HG02571 (cell line): ENCODE data around the gene AKAP6.
"Not testable (repeated sequence)": the region's sequence is repeated elsewhere in the genome, so short reads cannot be mapped to it uniquely, and the experiment has no call there.

Experiments used
- ATAC-seq: cut with Tn5 transposase; IDR thresholded peaks from one replicate; pipeline ENCODE4 v1.9.1; 2021; ENCODE audit warnings: mild to moderate bottlenecking, moderate library complexity; ENCODE audit not compliant: unreplicated experiment

AKAP6 gene

DNA sequence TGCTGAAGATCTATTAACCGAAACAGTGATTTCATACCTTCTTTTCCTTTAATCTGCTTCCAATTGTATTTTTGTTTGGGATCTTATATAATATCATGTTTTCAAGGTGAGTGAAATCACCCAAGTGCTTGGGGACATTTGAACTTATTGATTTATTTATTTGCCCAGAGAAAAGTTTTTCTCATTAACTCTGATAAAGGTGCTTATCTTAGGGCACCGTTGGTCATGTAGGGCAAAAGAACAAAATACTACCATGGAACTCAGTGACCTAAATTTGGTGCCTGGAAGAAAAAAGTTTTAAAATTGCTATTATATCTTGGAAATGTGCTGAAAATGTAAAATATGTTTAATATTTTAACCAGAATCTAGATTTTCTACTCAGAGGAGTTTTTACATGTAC, 402.2 kb downstream of the AKAP6 start:
- ATAC-seq: no peak

DNA sequence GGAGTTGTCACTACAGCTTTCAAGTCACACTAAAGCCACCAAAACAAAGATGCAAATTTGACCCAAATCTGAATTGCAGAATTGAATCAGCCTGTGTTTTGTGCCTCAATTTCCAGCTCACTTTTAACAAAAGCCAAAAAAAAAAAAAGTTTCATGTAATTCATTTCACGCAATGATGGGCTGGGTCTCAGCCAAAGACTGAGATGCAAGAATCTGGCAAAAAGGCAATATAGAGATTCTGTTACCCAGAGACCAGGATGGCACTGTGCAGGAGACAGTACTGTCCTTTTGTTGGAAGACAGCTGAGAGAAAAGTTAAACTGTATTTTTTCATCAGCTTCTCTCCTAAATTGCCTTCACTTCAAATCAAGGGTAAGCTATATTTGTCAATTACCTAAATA, 403.9 kb downstream of the AKAP6 start:
- ATAC-seq: no peak

DNA sequence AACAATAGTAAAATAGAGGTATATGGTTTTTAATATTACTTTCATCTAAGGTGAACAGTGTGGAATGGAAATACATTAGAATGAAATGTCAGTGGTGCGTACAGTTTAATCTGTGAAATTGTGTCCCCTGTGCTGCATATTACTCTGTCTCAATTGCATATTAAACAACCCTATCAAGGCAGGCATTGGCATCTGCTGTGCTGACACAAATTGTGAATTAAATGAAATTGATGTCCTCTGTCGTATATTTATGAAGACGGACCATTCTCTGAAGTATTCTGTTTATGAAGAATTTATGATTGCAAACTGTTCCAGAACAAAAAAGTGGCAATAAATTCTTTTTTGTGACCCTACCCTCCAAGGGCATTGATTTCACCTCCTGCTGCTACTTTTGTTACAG, 405.2 kb downstream of the AKAP6 start:
- no peak for ATAC-seq

DNA sequence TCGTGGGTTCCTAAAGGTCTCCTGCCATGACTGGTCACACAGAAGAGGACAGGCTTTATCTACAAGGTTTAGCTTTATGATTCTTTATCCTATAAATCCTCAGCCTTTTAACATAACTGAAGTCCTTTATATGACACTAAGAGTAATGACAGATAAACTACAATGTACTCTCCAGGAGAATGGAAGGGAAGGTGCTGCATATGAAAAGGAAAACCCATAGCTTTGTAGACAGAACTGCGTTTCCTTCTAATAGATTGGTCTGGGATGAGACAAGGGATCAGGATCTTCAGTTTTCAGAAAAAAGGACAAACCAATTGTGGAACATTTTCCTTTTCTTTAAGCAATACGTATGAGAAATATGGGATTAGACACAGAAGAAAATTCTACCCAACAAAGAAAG, 408.5 kb downstream of the AKAP6 start:
- no peak for ATAC-seq

DNA sequence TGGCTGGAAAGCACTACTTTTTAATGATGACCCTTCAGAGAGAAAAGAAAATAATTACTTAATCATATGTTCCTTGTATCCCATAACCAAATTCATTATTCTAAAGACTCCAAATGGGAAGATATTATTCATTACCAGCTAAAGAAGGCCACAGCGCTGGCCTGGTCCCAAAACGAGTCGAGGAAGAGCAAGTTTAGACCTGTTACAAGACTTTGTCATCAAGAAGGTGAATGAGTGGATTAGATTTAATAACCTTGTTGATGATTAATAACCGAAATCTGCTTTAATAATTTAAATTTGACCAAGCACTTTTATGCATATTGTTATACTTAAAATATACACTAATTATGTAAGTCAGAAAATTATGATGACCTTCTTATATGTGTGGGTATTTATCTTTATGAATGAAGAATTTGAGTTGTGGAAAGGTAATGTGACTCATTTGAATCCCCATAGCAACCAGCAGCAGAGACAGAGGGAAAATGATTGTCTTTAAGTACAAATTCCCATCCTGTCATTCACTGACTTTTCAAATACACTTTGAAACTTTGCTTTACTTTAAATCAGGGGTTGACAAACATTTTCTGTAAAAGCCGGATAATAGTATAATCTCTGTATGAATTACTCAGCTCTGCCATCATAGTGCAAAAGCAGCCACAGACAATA, 409.2 kb downstream of the AKAP6 start:
- ATAC-seq: no peak

DNA sequence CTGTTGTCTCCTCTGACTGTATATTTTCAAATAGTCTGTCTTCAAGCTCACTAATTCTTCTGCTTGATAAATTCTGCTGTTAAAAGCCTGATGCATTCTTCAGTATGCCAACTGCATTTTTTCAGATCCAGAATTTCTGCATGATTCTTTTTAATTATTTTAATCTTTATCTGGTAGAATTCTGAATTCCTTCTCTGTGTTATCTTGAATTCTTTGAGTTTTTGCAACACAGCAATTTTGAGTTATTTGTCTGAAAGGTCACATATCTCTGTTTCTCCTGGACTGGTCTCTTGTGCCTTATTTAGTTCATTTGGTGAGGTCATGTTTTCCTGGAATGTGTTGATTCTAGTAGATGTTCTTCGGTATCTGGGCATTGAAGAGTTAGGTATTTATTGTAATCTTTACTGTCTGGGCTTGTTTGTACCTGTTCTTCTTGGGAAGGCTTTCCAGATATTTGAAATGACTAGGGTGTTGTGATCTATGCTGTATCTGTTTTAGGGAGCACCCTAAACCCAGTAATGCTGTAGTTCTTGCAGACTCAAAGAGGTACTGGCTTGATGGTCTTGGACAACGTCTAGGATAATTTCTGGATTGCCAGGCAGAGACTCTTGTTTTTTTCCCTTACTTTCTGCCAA, 415.8 kb downstream of the AKAP6 start:
- ATAC-seq: no peak

DNA sequence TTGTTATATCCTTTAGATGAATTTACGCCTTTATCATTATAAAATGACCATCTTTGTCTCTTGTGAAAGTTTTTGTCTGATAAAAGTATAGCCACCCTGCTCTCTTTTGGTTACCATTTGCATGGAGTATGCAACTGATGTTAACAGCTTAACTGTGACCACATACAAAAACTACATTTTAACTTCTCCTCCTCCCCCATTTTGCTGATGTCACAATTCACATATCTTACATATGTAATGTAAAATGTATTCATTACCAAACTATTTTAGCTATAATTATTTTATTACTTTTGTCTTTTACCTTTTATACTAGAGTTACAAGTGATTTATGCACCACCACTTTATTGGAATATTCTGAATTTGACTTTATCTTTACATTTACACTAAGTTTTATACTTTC, 425.1 kb downstream of the AKAP6 start:
- ATAC-seq: no peak

DNA sequence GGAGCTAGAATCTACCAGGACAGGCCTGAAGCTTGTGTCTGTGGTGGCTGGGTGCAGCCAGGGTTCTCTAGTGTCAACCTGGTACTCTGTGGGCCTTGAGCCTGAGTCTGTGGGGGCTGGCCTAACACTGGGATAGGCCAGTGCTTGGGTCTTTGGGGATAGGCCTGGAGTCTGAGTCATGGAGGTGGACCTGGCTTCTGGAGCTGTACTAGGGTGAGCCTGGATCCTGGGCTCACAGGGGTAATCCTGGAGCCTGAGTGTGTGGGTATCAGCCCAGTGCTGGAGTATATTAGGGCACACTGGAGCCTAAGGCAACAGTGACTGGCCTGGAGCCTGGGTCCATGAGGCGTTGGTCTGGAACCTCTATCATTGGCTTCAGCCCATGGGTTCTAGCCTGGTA, 427.1 kb downstream of the AKAP6 start:
- ATAC-seq: no peak

DNA sequence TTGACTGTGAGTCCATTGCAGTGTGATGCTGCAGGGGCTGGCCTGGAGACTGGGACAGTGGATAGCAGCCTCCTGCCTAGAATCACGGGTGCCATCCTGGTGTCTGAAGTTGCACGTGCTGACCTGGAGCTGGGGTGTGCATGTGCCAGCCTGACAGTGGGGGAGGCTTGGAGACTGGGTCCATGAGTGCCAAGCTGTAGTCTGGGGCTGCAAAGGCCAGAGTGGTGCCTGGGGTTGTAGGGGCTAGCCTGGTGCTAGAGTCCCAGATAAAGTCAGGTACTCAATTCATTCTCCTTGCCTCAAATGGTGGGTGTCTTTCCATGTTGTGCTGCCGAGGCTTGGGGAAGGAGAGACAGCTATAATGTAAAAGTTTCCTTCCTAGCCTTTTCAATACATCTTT, 427.7 kb downstream of the AKAP6 start:
- no peak for ATAC-seq

DNA sequence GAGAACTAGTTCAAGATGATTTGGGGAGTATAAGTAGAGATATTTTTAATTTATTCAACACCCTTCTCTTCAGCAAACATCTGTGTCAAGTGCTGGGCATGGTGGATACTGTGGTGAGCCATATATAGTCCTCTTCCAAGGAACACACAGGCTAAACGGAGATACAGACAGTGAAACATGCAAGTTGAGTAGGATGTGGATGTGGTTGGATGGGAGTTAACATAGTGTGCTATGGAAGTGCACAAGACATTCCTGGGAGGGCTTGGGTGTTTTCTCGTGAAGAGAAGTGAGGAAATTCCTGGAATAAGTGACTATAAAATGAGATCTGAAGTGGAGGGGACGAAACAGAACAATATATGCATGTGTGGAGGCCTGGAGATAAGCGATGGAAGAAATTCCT, 428.5 kb downstream of the AKAP6 start:
- ATAC-seq: no peak

DNA sequence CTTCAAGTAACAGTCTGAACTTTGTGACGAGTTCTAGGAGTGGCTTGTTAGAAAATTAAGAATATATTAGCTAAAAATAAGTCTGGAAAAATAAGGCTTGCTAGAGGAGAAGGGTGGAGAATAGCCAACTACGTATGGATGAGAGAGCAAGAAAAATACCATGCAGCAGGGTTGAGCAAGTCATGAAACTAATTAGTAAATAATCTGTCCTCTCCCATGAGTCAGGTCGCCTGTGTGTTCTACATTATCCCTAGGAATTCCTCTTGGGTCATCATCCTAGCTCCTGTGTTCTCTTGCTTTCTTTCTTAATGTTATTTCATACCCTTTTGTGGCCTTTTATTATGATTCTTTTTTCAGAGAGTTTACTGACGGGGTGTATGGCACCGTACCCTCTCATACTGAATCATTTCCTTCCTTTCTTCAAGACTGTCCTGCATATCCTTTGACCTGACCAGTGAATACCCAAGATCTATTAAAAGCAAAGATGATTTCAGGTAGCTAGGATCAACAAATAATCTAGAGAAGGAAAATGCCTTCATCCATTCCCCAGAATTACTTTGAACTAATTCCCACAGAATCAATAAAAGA, 432.4 kb downstream of the AKAP6 start:
- no peak for ATAC-seq

DNA sequence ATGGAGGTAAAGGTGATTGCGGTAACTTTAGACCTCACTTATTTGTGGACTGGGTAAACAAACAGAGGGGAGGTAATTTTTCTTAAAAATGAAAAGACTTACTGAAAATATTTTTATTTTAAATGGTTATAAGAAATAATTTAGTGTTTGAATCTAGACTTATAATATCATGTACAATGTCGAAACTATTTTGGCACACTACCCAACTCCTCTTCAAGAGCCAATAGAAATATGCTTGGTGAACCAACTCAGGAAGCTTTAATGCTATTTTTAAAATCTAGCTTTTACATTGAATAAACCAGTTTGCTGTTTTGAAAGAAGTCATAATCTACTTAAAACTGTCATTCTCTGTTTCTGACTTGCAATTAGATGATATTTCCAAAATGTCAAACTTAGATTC, 433.8 kb downstream of the AKAP6 start:
- no peak for ATAC-seq

DNA sequence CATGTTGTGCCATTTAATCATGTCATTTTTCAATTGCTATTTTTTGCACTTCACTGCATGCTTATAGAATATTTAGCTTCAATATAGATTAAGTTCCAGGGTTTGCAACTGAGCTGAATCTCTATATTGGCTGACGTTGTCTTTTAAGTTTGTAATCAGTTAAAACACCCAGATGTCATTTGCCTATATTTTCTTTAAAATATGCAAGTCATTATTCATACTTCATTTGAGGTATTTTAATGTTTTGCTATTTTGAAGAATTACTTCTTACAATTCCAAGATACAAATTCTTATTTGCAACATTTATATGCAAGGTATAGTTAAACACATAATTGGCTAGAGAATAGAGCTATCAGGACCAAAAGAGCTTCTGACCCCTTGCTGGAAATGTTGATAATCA, 434.6 kb downstream of the AKAP6 start:
- ATAC-seq: no peak

DNA sequence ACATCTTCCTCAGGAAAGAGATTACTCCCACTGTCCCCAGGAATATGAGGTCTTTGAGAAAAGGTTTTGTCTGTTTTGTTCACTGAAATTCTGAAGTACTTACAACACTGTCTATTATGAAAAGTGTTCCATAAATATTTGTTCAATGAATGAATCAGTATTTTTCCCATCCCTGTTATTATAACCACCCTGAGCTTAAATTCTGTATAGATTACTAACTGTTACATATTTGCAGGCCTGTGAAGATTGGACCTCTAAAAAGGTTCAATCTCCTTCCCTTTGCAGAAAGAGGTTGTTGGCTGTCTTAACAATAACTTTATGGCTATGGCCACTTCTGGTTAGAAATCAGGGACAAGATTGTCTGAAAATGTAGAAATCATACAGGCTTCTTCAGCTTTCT, 435.0 kb downstream of the AKAP6 start:
- no peak for ATAC-seq

DNA sequence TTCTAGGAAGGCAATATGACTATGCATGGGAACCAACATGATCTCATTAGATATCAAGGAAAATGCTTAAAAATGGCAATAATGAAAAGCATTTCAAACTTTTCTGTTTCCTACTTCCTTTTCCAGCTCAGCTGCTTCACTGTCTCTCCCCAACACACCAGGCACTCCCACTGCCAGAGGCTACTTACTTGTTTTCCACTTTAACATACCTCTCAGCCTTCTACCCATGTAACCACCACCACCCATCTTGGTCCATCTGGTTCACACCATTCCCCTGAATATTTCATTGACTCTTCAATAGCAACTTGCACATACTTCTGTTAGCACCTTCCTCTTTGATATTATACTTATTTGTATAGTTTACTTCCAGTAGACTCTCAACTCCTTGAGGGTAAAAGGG, 441.3 kb downstream of the AKAP6 start:
- ATAC-seq: no peak

DNA sequence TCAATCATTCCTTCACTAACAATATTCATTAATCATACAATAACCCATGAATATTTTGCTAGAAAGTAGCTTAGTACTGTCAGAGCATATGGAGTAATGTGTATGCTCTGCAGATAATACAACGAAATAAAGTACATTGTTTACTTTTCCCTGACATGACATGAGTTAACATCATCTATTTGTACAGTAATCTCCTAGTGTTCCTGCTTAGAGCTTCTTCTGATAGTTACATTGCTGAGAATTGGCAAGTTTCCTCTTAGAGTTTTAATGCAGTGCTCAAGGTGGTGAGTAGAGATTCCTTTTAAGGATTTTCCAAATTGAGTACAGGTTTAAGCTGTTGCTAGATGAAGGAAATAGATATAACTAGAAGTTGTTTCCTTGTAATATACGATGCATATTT, 445.1 kb downstream of the AKAP6 start:
- no peak for ATAC-seq

DNA sequence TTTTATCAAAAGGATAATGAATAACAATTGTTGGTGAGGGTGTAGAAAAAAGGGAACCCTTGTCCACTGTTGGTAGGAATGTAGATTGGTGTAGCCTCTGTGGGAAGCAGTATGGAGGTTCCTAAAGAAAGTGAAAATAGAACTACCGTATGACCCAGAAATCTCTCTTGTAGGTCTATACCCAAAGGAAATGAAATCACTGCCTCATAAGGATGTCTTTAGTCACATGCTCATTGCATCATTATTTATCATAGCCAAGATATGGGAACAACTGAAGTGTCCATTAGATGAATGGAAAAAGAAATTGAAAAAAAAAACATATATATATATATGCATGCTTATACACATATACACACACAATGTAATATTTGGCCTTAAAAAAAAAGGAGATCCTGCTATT, 450.7 kb downstream of the AKAP6 start:
- ATAC-seq: no peak

DNA sequence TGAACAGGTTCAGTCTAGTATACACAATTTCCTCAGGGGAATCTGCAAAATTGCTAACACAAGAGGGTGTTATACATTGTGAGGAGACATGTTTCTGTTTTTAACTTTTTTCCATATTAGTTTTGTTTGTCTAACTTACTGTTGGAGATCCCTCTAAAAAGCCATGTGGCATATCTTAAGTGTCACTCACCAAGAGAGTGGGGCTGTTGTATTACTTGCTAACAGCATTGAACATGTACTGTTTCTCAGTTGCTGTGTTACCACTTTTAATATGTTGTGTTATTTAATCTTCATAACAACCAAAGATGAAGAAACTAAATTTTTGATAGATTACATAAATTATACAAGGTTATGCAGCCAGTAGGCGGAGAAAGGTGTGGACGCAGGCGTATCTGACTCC, 455.3 kb downstream of the AKAP6 start:
- ATAC-seq: no peak

DNA sequence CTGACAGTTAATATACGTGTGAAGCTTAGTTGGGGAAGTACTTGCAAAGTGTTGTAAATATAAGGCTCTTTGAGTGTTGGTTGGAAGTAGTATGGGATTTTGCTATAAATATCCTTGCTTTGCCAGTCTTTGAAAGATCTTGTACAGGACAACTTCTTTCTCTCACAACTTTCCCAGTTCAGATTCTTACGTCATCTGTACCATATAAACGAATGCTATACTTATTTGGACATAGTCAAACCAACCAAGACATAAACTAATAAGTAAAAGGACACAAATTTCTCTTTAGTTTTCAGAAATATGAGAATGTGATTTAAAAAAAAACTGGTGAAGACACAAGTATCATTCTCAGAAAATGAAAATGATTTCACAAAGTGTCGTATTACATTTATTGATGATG, 456.5 kb downstream of the AKAP6 start:
- ATAC-seq: no peak

DNA sequence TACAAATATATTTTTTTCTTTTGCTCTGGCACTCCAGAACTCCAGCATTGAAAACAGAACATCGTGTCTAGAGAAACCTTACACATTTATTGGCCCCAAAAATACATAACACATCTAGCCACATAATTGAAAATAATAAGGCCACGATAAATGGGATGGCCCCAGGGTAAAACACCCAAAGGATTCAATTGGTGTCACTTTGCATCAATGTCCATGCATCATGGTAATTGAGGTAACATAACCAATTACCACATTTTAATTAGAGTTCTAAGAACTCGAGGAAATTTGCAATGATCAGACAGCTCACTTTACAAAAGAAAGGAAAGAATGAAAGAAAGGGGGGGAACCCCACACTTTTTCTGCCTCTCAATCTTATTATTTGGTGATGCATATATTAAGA, 457.8 kb downstream of the AKAP6 start:
- ATAC-seq: no peak

DNA sequence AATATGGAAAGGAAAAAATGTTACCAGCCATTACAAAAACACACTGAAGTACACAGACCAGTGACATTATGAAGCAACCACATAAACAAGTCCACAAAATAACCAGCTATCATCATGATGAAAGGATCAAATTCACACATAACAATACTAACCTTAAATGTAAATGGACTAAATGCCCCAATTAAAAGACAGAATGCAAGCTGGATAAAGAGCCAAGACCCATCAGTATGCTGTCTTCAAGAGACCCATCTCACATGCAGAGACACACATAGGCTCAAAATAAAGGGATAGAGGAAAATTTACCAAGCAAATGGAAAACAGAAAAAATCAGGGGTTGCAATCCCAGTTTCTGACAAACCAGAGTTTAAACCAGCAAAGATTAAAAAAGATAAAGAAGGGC, 463.9 kb downstream of the AKAP6 start:
- ATAC-seq: not testable (repeated sequence)

DNA sequence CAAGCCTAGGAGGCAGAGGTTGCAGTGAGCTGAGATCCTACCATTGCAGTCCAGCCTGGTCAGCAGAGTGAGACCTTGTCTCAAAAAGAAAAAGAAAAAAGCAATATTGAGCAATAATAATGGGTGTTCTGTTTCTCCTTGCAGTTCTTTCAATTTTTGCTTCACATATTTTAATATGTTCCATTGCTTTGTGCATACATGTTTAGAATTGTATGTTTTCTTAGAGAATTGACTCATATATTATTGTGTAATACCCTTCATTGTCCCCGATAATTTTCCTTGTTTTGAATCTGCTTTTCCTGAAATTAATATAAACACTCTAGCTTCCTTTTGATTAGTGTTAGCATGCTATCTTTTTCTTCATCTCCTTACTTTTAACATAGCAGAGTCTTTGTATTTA, 471.2 kb downstream of the AKAP6 start:
- ATAC-seq: no peak

DNA sequence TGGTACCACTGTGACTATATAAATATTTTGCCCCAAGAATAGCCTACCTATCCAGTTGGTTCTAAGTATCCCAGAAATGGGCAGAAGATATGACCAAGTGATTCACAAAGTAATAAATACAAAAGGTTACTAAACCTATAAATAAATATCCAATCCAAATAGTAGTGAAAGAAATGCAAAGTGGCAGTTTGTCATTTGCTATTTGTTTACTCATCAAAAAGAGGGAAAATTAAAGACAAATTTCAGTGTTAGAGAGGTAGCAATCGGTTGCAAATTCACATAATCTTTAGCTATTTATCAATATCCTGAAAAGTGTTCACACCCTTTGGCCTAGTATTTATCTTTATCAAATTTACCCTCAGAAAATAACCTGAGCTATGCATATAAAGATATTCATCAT, 473.2 kb downstream of the AKAP6 start:
- ATAC-seq: no peak
